GM12878 (cell line): Measurements from ENCODE around the gene FGR. TPM values are rescaled to one million over a fixed set of nuclear protein-coding genes. Genes with fewer than 3 reads are reported as not detected.

ENCODE experiments used
- BCL11A ChIP-seq: IDR thresholded peaks from 2 replicates; pipeline ENCODE4 v1.6.1; 2011; ENCODE audit warnings: low read depth, low read length
- CBFB ChIP-seq: IDR thresholded peaks from 2 replicates; pipeline ENCODE4 v1.6.1; 2016; ENCODE audit warnings: antibody characterized with exemption, low read depth
- CHD1 ChIP-seq: IDR thresholded peaks from 2 replicates; pipeline ENCODE4 v1.6.1; 2012; ENCODE audit warnings: low read depth, low read length, improper control_type of control experiment
- CHD4 ChIP-seq: fragments of 200-600 bp; sonication (generic); IDR thresholded peaks from 2 replicates; pipeline ENCODE4 v1.6.1; 2016; ENCODE audit warnings: mild to moderate bottlenecking
- FOXM1 ChIP-seq: IDR thresholded peaks from 2 replicates; pipeline ENCODE4 v1.6.1; 2012; ENCODE audit warnings: low read depth, mild to moderate bottlenecking, inconsistent platforms, low read length, moderate library complexity
- LARP7 ChIP-seq: fragments of 450-650 bp; IDR thresholded peaks from 2 replicates; pipeline ENCODE4 v1.6.1; 2017; ENCODE audit warnings: mild to moderate bottlenecking
- NR2C2 ChIP-seq: IDR thresholded peaks from 2 replicates; pipeline ENCODE4 v1.6.1; 2011; ENCODE audit warnings: borderline replicate concordance, low read depth; ENCODE audit not compliant: control insufficient read depth, insufficient read length
- PML ChIP-seq: IDR thresholded peaks from 2 replicates; pipeline ENCODE4 v1.6.1; 2012; ENCODE audit warnings: low read length, inconsistent platforms
- RBBP5 ChIP-seq: fragments of 200-600 bp; sonication (generic); conservative IDR thresholded peaks from 2 replicates; pipeline ENCODE4 v1.6.1; 2016
- SIX5 ChIP-seq: IDR thresholded peaks from 2 replicates; pipeline ENCODE4 v1.6.1; 2011; ENCODE audit warnings: mild to moderate bottlenecking, low read depth, low read length, moderate library complexity; ENCODE audit not compliant: severe bottlenecking
- SMARCA5 ChIP-seq: fragments of 450-650 bp; IDR thresholded peaks from 2 replicates; pipeline ENCODE4 v1.6.1; 2017; ENCODE audit warnings: mild to moderate bottlenecking
- TBL1XR1 ChIP-seq: IDR thresholded peaks from 2 replicates; pipeline ENCODE4 v1.6.1; 2012; ENCODE audit warnings: low read depth, low read length, improper control_type of control experiment
- ZNF622 ChIP-seq: fragments of 450-650 bp; IDR thresholded peaks from 2 replicates; pipeline ENCODE4 v1.6.1; 2017; ENCODE audit warnings: mild to moderate bottlenecking, inconsistent platforms
- polyA plus RNA-seq, 11 experiments: library from polyadenylated mRNA; depleted of rRNA in 4 of 11; unstranded in 6 of 11; stranded (reverse) in 5 of 11; fragments of >200 nt; fragmentation: Nextera tagmentation in 4 of 11; fragmentation: Illumina TruSeq in 1 of 11; extraction: Ambion mirVana in 4 of 11; extraction: Trizol in 1 of 11; gene quantifications; 1 replicate in 1 of 11; 2 replicates in 10 of 11; pipeline versions ENCODE4 v1.2.1 to v1.2.3, GENCODE V29; 2011 to 2016; ENCODE audit warnings: inconsistent platforms in 2 of 11, missing spikeins in 2 of 11, low read depth in 1 of 11
- total RNA-seq, 4 experiments: library from RNA; depleted of rRNA in 3 of 4; stranded (reverse); fragments of >200 nt in 3 of 4; fragmentation: Illumina TruSeq in 1 of 4; extraction: Trizol in 1 of 4; gene quantifications; 2 replicates each; pipeline versions ENCODE4 v1.2.1 to v1.2.3, GENCODE V29; 2013 to 2021
- TF ChIP-seq, protein P1 (sequence below): fragments of 450-650 bp; IDR thresholded peaks from 2 replicates; pipeline ENCODE4 v1.6.1; 2017; ENCODE audit warnings: mild to moderate bottlenecking
- TF ChIP-seq, protein P2 (sequence below): IDR thresholded peaks from 2 replicates; pipeline ENCODE4 v1.6.1; 2012; ENCODE audit warnings: low read depth, low read length, improper control_type of control experiment
- TF ChIP-seq, protein P3 (sequence below): IDR thresholded peaks from 2 replicates; pipeline ENCODE4 v1.6.1; 2012; ENCODE audit warnings: low read depth, low read length, improper control_type of control experiment
- TF ChIP-seq, protein P4 (sequence below): fragments of 150-350 bp; IDR thresholded peaks from 2 replicates; pipeline ENCODE4 v1.6.1; 2014; ENCODE audit warnings: mild to moderate bottlenecking, low read depth, low read length
- TF ChIP-seq, protein P5 (sequence below): fragments of 150-350 bp; IDR thresholded peaks from 2 replicates; pipeline ENCODE4 v1.6.1; 2016; ENCODE audit warnings: low read depth, low read length

FGR gene
- total and polyA plus RNA-seq, 10 of the 15 experiments (the other 5 are each of a cell fraction or from before 2014, with no cell fraction given): 10.9 to 193 (median 74.7) TPM

DNA sequence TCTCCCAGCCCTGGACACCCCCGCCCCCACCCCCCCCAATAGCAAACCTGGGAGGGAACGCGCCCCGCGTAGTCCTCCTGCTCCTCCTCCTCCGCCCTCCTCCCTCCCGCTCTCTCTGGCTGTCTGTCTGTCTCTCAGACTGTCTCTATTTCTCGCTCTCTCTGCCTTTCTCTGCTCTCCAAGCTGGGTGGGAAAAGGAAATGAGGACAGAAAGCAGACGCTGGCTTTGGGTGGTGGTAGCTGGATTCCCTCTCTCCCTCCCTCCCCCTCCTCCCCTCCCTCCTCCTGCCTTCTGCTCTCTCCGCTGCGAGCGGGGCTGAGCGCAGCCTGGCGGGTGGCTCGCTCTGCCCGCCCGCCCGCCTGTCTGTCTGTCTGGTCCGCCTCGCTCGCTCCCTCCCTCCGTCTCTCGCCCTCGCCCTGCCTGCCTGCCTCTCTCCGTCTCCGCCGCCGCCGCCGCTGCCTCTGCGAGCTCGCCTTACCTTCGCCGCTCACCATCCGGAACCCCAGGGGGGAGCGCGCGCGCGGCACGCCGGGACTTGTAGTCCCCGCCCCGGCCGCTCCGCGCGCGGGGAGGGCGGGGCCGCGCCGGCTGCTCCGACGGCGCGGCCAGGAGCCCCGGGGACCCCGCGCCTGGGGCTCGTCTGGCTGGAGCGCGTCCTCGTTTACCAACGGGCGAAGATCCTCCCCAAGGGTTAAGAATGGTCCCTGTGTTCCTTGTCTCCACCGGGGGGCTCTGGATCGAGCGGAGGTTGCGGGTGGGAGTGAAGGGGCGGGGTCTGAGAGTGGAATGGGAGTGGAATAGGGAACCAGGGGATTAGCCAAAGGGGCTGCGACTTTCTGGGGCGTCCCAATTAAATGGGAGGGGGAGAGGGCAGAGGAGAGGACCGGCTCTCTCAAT is 31.1 kb downstream of the FGR start, which contains the start of gene AHDC1 (continued):
- TF ChIP-seq, protein P1, sequence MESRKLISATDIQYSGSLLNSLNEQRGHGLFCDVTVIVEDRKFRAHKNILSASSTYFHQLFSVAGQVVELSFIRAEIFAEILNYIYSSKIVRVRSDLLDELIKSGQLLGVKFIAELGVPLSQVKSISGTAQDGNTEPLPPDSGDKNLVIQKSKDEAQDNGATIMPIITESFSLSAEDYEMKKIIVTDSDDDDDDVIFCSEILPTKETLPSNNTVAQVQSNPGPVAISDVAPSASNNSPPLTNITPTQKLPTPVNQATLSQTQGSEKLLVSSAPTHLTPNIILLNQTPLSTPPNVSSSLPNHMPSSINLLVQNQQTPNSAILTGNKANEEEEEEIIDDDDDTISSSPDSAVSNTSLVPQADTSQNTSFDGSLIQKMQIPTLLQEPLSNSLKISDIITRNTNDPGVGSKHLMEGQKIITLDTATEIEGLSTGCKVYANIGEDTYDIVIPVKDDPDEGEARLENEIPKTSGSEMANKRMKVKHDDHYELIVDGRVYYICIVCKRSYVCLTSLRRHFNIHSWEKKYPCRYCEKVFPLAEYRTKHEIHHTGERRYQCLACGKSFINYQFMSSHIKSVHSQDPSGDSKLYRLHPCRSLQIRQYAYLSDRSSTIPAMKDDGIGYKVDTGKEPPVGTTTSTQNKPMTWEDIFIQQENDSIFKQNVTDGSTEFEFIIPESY: no peak
- TF ChIP-seq, protein P2, sequence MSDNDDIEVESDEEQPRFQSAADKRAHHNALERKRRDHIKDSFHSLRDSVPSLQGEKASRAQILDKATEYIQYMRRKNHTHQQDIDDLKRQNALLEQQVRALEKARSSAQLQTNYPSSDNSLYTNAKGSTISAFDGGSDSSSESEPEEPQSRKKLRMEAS: no peak
- TF ChIP-seq NR2C2 (no peak), RBBP5 (no peak), SMARCA5 (no peak), LARP7 (0 out of 2 replicates have a peak, but pooled peaks have one; percentile 50), CBFB (no peak), SIX5 (peak; percentile 82), BCL11A (no peak), CHD1 (no peak), FOXM1 (no peak), PML (no peak), CHD4 (no peak), ZNF622 (no peak), TBL1XR1 (no peak)
- TF ChIP-seq, protein P3, sequence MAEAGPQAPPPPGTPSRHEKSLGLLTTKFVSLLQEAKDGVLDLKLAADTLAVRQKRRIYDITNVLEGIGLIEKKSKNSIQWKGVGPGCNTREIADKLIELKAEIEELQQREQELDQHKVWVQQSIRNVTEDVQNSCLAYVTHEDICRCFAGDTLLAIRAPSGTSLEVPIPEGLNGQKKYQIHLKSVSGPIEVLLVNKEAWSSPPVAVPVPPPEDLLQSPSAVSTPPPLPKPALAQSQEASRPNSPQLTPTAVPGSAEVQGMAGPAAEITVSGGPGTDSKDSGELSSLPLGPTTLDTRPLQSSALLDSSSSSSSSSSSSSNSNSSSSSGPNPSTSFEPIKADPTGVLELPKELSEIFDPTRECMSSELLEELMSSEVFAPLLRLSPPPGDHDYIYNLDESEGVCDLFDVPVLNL: no peak
- TF ChIP-seq, protein P4, sequence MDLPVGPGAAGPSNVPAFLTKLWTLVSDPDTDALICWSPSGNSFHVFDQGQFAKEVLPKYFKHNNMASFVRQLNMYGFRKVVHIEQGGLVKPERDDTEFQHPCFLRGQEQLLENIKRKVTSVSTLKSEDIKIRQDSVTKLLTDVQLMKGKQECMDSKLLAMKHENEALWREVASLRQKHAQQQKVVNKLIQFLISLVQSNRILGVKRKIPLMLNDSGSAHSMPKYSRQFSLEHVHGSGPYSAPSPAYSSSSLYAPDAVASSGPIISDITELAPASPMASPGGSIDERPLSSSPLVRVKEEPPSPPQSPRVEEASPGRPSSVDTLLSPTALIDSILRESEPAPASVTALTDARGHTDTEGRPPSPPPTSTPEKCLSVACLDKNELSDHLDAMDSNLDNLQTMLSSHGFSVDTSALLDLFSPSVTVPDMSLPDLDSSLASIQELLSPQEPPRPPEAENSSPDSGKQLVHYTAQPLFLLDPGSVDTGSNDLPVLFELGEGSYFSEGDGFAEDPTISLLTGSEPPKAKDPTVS: no peak
- TF ChIP-seq, protein P5, sequence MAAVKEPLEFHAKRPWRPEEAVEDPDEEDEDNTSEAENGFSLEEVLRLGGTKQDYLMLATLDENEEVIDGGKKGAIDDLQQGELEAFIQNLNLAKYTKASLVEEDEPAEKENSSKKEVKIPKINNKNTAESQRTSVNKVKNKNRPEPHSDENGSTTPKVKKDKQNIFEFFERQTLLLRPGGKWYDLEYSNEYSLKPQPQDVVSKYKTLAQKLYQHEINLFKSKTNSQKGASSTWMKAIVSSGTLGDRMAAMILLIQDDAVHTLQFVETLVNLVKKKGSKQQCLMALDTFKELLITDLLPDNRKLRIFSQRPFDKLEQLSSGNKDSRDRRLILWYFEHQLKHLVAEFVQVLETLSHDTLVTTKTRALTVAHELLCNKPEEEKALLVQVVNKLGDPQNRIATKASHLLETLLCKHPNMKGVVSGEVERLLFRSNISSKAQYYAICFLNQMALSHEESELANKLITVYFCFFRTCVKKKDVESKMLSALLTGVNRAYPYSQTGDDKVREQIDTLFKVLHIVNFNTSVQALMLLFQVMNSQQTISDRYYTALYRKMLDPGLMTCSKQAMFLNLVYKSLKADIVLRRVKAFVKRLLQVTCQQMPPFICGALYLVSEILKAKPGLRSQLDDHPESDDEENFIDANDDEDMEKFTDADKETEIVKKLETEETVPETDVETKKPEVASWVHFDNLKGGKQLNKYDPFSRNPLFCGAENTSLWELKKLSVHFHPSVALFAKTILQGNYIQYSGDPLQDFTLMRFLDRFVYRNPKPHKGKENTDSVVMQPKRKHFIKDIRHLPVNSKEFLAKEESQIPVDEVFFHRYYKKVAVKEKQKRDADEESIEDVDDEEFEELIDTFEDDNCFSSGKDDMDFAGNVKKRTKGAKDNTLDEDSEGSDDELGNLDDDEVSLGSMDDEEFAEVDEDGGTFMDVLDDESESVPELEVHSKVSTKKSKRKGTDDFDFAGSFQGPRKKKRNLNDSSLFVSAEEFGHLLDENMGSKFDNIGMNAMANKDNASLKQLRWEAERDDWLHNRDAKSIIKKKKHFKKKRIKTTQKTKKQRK: no peak
